ENCODE results near the gene SLC22A23.
A peak's percentile ranks its signal among the peaks of the same experiment; 100 is the strongest.

SLC22A23 gene

DNA sequence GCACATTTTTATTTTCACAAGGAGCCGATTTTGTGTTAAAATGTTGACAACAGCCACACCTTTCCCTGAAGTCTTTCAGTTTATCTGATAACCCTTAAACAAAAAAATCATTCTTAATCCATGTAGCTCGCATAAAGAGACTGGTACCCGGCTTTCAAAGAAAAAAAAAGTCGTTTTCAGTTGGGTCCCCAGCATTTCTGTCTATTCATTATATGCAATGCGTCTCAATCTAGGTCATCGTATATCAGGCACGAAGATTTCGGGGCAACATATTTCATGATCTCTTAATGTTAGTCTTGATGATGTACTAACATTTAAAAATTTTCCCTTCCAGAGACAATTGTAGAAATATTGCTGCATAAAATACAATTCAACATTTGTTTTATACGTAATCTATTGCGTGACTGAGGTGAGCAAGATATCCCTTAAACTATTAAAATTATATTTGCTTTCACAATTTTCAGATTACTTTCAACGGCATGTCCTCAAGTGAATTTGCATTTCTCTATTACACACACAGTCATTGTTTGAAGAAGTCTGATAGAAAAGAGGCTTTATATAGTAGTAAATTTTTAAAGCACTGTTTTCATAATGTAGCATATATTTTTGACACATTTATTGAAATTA is 226.5 kb downstream of the SLC22A23 start:
- no peaks in the 10 kb centered on the region for H3K79me2 ChIP-seq (ENCODE audit: control insufficient read depth, insufficient read depth, low read length, unreplicated experiment)
- H3K4me1 ChIP-seq (ENCODE audit: control insufficient read depth, insufficient read depth, low read length, unreplicated experiment), result no peaks in the 10 kb centered on the region
- H3K36me3 ChIP-seq (ENCODE audit: insufficient read depth, low read length), result no peaks in the 10 kb centered on the region
- H2AFZ ChIP-seq (ENCODE audit: low read length, unreplicated experiment), result no peak overlapping the region
- peaks cover 89% of the 10 kb centered on the region for H3K27me3 ChIP-seq (ENCODE audit: insufficient read depth, low read length)
- H3K4me3 ChIP-seq (ENCODE audit: low read depth, low read length), result no peak overlapping the region; the same call in 1 of the 2 replicates
- no peak overlapping the region for H3K27ac ChIP-seq (ENCODE audit: low read depth, low read length)

DNA sequence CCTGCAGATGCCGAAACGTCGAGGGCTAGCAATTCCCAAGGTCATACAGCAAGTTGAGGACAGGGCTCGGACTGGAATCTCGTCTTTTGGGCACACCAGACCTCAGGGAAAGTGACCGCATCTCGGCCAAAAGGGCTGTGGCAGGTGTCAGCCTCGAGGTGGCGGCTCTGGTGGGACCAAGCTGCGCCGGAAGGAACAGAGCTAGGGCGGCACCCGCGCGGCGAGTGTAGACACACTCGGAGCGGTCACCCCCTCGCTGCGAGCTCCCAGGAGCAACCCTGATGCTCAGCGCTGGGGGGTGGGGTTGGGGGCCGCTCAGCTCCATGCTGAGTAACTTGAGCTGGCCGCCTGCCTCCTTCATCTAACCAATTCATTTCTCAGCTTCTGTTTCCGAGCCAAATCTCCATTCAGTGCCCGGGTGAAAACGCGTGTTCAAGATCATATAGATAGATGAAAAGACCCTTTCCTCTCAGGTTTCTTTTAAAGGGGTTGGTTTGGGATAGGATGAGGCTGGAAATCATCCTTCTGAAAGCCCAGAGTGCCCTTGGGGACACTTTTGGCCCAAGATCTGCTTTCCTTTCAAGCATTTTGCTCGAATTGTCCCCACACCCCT is 227.2 kb downstream of the SLC22A23 start:
- H3K27me3 ChIP-seq (ENCODE audit: insufficient read depth, low read length), result peaks cover 88% of the 10 kb centered on the region
- no peak overlapping the region for H2AFZ ChIP-seq (ENCODE audit: low read length, unreplicated experiment)
- no peak overlapping the region for H3K4me3 ChIP-seq (ENCODE audit: low read depth, low read length)
- no peaks in the 10 kb centered on the region for H3K36me3 ChIP-seq (ENCODE audit: insufficient read depth, low read length)
- no peak overlapping the region for H3K27ac ChIP-seq (ENCODE audit: low read depth, low read length)
- no peaks in the 10 kb centered on the region for H3K79me2 ChIP-seq (ENCODE audit: control insufficient read depth, insufficient read depth, low read length, unreplicated experiment)
- no peaks in the 10 kb centered on the region for H3K4me1 ChIP-seq (ENCODE audit: control insufficient read depth, insufficient read depth, low read length, unreplicated experiment)

DNA sequence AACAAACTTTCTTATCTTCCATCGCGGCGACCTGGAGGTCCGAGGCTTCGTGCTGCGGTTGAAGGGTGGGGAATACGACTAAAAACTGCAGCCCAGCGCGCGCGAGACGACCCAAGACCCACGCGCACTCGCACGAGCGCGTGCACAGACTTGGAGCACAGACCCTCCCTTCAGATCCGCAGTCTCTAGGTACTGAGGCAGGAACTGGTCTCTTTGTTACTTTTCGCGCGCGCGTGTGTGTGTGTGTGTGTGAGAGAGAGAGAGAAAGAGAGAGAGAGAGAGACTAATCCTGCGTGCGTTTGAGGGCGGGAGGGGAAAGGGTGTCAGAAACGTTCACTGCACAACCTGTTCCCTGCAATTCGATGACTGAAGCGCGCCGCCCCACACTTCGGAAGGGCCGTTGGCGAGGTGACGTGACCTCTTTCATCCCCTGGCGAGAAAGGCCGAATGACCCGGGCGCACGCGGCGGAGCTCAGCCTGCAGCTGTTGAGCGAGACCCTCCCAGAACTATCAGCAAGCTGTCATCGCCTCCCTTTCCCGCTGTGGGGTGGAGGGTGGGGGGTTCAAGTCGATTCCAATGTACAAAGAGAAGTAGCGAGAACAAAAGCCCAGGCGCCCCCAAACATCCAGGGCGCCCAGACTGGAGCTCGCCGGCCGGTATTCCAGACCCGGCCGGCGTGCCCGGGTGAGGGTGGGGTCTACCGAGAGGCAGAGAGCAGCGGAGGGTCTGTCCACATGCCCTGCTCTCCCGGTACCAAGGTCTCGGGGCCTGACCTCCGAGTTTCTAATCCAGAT is 227.9 kb downstream of the SLC22A23 start:
- H3K4me1 ChIP-seq (ENCODE audit: control insufficient read depth, insufficient read depth, low read length, unreplicated experiment), result no peaks in the 10 kb centered on the region
- no peak overlapping the region for H2AFZ ChIP-seq (ENCODE audit: low read length, unreplicated experiment)
- H3K79me2 ChIP-seq (ENCODE audit: control insufficient read depth, insufficient read depth, low read length, unreplicated experiment), result no peaks in the 10 kb centered on the region
- no peak overlapping the region for H3K4me3 ChIP-seq (ENCODE audit: low read depth, low read length)
- H3K36me3 ChIP-seq (ENCODE audit: insufficient read depth, low read length), result no peaks in the 10 kb centered on the region
- H3K27me3 ChIP-seq (ENCODE audit: insufficient read depth, low read length), result peaks cover 83% of the 10 kb centered on the region
- H3K27ac ChIP-seq (ENCODE audit: low read depth, low read length), result no peak overlapping the region

GRCh38 chr6:3228046-3228671 is 228.7 kb downstream of the SLC22A23 start:
- Histone ChIP-seq H2AFZ (ENCODE audit: low read length, unreplicated experiment) (no peak overlapping the region), H3K4me1 (ENCODE audit: control insufficient read depth, insufficient read depth, low read length, unreplicated experiment) (no peaks in the 10 kb centered on the region), H3K27ac (ENCODE audit: low read depth, low read length) (no peak overlapping the region), H3K79me2 (ENCODE audit: control insufficient read depth, insufficient read depth, low read length, unreplicated experiment) (no peaks in the 10 kb centered on the region), H3K36me3 (ENCODE audit: insufficient read depth, low read length) (no peaks in the 10 kb centered on the region), H3K4me3 (ENCODE audit: low read depth, low read length) (no peak overlapping the region), H3K27me3 (ENCODE audit: insufficient read depth, low read length) (peaks cover 84% of the 10 kb centered on the region)

DNA sequence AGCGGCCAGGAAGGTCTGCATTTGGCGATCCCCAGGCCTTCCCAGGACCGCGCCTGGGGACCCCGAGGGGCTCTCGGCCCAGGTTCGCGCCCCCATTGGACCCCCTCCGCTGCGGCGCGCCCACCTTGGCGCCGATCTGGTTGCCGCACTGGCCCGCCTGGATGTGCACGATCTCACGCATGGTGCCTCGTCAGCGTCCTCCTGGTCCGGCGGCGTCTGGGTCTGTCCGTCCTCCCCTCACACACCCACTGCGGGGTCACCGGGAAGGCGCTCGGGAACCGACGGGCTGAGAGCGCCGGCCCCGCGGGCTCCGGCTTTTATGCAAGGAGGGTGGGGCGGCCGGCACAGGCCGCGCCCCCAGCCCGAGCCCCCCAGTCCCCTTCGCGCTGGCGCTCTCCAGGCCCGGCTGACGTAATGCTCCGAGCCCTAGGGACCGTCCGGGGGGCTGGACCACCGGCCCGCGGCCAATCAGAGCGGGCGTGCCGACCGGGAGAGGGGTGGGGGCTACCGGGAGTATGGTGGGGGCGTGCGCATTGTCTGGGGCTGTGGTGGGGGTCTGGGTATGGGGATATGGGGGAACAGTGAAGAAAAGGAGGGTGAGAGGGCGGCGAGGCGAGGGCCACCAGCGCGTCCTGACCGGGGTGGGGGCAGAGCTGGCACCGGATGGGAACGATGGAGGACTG is 229.3 kb downstream of the SLC22A23 start, which contains the start of gene TUBB2B:
TUBB2B (minus strand) TSS at position 291 of the 683 bp plus-strand sequence; CDS start at position 181, 110 bp downstream.
- Histone ChIP-seq H3K4me3 (ENCODE audit: low read depth, low read length) (peak within 1 kb of the TSS; percentile 68), H2AFZ (ENCODE audit: low read length, unreplicated experiment) (peak within 1 kb of the TSS; percentile 83), H3K27ac (ENCODE audit: low read depth, low read length) (no peak within 1 kb of the TSS), H3K79me2 (ENCODE audit: control insufficient read depth, insufficient read depth, low read length, unreplicated experiment) (no peaks in the 10 kb centered on the region), H3K4me1 (ENCODE audit: control insufficient read depth, insufficient read depth, low read length, unreplicated experiment) (no peaks in the 10 kb centered on the region), H3K36me3 (ENCODE audit: insufficient read depth, low read length) (no peaks in the 10 kb centered on the region), H3K27me3 (ENCODE audit: insufficient read depth, low read length) (peaks cover 83% of the 10 kb centered on the region)

GRCh38 chr6:3226481-3227362 is 230.1 kb downstream of the SLC22A23 start:
- Histone ChIP-seq H2AFZ (ENCODE audit: low read length, unreplicated experiment) (peak overlapping the region; percentile 83), H3K36me3 (ENCODE audit: insufficient read depth, low read length) (no peaks in the 10 kb centered on the region), H3K79me2 (ENCODE audit: control insufficient read depth, insufficient read depth, low read length, unreplicated experiment) (no peaks in the 10 kb centered on the region), H3K27me3 (ENCODE audit: insufficient read depth, low read length) (peaks cover 78% of the 10 kb centered on the region), H3K4me1 (ENCODE audit: control insufficient read depth, insufficient read depth, low read length, unreplicated experiment) (no peaks in the 10 kb centered on the region), H3K4me3 (ENCODE audit: low read depth, low read length) (peak overlapping the region; percentile 68), H3K27ac (ENCODE audit: low read depth, low read length) (no peak overlapping the region)

GRCh38 chr6:3226042-3226441 is 230.8 kb downstream of the SLC22A23 start:
- H3K4me3 ChIP-seq (ENCODE audit: low read depth, low read length), result no peak overlapping the region
- H3K27ac ChIP-seq (ENCODE audit: low read depth, low read length), result no peak overlapping the region
- no peak overlapping the region for H2AFZ ChIP-seq (ENCODE audit: low read length, unreplicated experiment)
- H3K36me3 ChIP-seq (ENCODE audit: insufficient read depth, low read length), result no peaks in the 10 kb centered on the region
- no peaks in the 10 kb centered on the region for H3K79me2 ChIP-seq (ENCODE audit: control insufficient read depth, insufficient read depth, low read length, unreplicated experiment)
- no peaks in the 10 kb centered on the region for H3K4me1 ChIP-seq (ENCODE audit: control insufficient read depth, insufficient read depth, low read length, unreplicated experiment)
- H3K27me3 ChIP-seq (ENCODE audit: insufficient read depth, low read length), result peaks cover 78% of the 10 kb centered on the region

DNA sequence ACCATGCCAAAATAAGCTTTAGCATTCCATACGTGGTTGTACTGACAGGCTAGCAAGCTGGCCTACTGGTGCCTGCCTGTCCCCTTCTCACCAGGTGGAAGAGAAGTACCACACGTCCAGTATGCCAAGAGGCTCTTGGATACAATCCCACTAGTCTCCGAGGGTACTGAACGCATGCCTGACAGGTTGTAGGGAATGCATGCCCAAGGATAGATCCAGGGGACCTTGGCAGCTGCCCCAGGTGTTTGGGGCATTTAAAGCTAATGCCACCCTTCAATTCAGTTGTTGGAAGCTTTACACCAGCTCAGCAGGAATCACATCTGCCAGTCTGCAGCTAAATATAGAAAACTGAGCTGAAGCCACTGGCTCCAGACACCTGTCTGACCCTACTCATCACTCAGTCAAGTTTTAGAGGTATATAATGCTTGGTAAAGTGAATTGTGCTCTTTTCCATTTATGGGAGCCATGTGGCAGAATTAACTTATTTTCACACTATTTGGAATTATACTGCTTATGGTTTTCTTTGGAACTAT is 234.3 kb downstream of the SLC22A23 start:
- Histone ChIP-seq H3K4me1 (ENCODE audit: control insufficient read depth, insufficient read depth, low read length, unreplicated experiment) (no peaks in the 10 kb centered on the region), H3K27me3 (ENCODE audit: insufficient read depth, low read length) (peaks cover 76% of the 10 kb centered on the region), H3K79me2 (ENCODE audit: control insufficient read depth, insufficient read depth, low read length, unreplicated experiment) (no peaks in the 10 kb centered on the region), H3K27ac (ENCODE audit: low read depth, low read length) (no peak overlapping the region), H2AFZ (ENCODE audit: low read length, unreplicated experiment) (no peak overlapping the region), H3K36me3 (ENCODE audit: insufficient read depth, low read length) (no peaks in the 10 kb centered on the region), H3K4me3 (ENCODE audit: low read depth, low read length) (no peak overlapping the region)

DNA sequence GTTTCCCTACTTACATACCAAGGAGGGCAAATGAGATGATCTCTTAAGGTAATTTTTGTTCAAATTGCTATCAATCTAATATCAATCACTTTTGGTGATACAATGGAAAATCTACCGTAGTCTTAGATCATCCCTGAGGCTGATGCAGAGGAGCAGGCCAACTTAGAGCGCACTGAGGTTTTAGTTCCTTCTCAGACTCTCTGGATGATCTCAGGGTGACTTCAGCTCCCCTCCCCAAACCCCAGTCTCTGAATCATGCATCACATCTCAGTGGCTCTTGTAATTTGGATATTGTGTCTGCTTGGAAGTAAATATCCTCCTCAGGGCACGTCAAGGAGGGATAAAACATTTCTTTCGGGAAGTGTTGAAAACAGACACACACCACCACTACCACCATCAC is 235.3 kb downstream of the SLC22A23 start:
- Histone ChIP-seq H2AFZ (ENCODE audit: low read length, unreplicated experiment) (no peak overlapping the region), H3K27me3 (ENCODE audit: insufficient read depth, low read length) (peaks cover 73% of the 10 kb centered on the region), H3K79me2 (ENCODE audit: control insufficient read depth, insufficient read depth, low read length, unreplicated experiment) (no peaks in the 10 kb centered on the region), H3K36me3 (ENCODE audit: insufficient read depth, low read length) (no peaks in the 10 kb centered on the region), H3K4me1 (ENCODE audit: control insufficient read depth, insufficient read depth, low read length, unreplicated experiment) (no peaks in the 10 kb centered on the region), H3K27ac (ENCODE audit: low read depth, low read length) (no peak overlapping the region), H3K4me3 (ENCODE audit: low read depth, low read length) (no peak overlapping the region)

All from ACC112 (cell line).